Body of pancreas (tissue), 4 donors: ENCODE results near the gene LIPT2.

ENCODE experiments used
- CTCF ChIP-seq, 7 experiments: fragments of 450-650 bp in 4 of 7; fragments of 200-600 bp in 3 of 7; sonication (generic) in 3 of 7; IDR thresholded peaks; one replicate each; pipeline ENCODE4 v1.5.1; 2016 to 2019; ENCODE audit warnings: antibody characterized with exemption in 7 of 7
- POLR2A ChIP-seq, 3 donors: fragments of 450-650 bp; IDR thresholded peaks; one replicate each; pipeline ENCODE4 v1.6.1; 2016; ENCODE audit warnings: antibody characterized with exemption in 3 of 3, mild to moderate bottlenecking in 2 of 3

DNA sequence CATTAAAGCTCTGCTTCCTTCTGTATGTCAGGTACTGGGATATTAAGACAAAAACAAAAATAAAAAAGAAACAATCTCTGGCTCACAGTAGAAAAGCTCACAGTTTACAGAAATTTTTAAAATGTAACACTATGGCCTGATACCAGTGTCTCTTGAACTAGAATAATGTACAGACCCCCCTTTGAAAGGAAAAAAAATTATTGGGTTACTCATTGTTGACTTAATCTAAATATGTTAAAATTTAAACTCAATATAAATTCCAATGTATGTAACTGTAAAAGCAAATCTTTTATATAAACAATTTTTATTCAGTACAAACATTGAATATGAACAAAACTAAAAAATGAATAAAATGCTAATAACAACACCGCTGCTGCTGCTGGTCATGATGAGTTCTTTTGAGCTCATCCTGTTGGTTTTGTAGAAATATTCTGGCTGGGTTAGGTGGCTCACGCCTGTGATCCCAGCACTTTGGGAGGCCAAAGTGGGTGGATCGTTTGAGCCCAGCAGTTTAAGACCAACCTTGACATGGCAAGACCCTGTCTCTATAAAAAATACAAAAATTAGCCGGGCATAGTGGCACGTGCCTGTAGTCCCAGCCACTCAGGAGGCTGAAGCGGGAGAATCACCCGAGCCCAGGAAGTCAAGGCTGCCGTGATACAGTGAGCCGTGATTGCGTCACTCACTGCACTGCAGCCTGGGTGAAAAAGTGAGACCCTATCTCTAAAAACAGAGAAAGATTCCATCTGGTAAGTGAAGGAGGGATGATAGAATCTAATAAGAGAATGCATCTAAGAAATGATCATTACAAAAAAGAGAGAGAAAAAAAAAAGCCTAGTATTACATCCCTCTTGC lies 14.4 kb downstream of the LIPT2 start:
- TF ChIP-seq CTCF (IDR thresholded peaks at IDR 0.05) (no peak), POLR2A (IDR thresholded peaks at IDR 0.05) (no peak)
